Measurements from ENCODE around the gene SCP2.
"Not testable (repeated sequence)": the region's sequence is repeated elsewhere in the genome, so short reads cannot be mapped to it uniquely, and the experiment has no call there.

DNA sequence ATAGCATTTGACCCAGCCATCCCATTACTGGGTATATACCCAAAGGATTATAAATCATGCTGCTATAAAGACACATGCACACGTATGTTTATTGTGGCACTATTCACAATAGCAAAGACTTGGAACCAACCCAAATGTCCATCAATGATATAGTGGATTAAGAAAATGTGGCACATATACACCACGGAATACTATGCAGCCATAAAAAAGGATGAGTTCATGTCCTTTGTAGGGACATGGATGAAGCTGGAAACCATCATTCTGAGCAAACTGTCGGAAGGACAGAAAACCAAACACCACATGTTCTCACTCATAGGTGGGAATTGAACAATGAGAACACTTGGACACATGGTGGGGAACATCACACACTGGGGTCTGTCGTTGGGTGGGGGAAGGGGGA lies 83.2 kb downstream of the SCP2 start:
- TF ChIP-seq, protein P1, sequence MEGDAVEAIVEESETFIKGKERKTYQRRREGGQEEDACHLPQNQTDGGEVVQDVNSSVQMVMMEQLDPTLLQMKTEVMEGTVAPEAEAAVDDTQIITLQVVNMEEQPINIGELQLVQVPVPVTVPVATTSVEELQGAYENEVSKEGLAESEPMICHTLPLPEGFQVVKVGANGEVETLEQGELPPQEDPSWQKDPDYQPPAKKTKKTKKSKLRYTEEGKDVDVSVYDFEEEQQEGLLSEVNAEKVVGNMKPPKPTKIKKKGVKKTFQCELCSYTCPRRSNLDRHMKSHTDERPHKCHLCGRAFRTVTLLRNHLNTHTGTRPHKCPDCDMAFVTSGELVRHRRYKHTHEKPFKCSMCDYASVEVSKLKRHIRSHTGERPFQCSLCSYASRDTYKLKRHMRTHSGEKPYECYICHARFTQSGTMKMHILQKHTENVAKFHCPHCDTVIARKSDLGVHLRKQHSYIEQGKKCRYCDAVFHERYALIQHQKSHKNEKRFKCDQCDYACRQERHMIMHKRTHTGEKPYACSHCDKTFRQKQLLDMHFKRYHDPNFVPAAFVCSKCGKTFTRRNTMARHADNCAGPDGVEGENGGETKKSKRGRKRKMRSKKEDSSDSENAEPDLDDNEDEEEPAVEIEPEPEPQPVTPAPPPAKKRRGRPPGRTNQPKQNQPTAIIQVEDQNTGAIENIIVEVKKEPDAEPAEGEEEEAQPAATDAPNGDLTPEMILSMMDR (IDR thresholded peaks at IDR 0.05), result not testable (repeated sequence)
- TF ChIP-seq POLR2A (IDR thresholded peaks at IDR 0.05), result not testable (repeated sequence)

Data from right lobe of liver (tissue), 4 donors.